K562 (cell line): ENCODE measurements around the gene DHRS12. TPM values are rescaled to one million over a fixed set of nuclear protein-coding genes. Genes with fewer than 3 reads are reported as not detected.

Experiments used
- BCL6 ChIP-seq: fragments of 250-450 bp; sonication (Bioruptor Pico); IDR thresholded peaks from 2 replicates; pipeline ENCODE4 v1.4.0; 2020
- BHLHE40 ChIP-seq: IDR thresholded peaks from 2 replicates; pipeline ENCODE4 v1.6.1; 2011; ENCODE audit warnings: low read length, improper control_type of control experiment
- CGGBP1 ChIP-seq: fragments of 250-450 bp; sonication (Bioruptor Pico); IDR thresholded peaks from 2 replicates; pipeline ENCODE4 v1.9.0; 2021; ENCODE audit warnings: mild to moderate bottlenecking
- CXXC5 ChIP-seq: fragments of 250-450 bp; sonication (Bioruptor Pico); IDR thresholded peaks from 2 replicates; pipeline ENCODE4 v1.8.0; 2022; ENCODE audit warnings: inconsistent platforms, mild to moderate bottlenecking, moderate library complexity
- EHMT2 ChIP-seq: fragments of 450-650 bp; IDR thresholded peaks from 2 replicates; pipeline ENCODE4 v1.6.1; 2018; ENCODE audit warnings: antibody characterized with exemption
- ESRRA ChIP-seq: fragments of 450-650 bp; IDR thresholded peaks from 2 replicates; pipeline ENCODE4 v1.6.1; 2014; ENCODE audit warnings: low read depth, mild to moderate bottlenecking, moderate library complexity, borderline replicate concordance
- FIP1L1 ChIP-seq: fragments of 200-400 bp; formaldehyde crosslinking; IDR thresholded peaks from 2 replicates; pipeline ENCODE4 v1.6.1; 2018; ENCODE audit warnings: mild to moderate bottlenecking, low read depth, low read length; ENCODE audit not compliant: poor library complexity, severe bottlenecking
- HDAC1 ChIP-seq, 2 experiments: fragments of 450-650 bp; IDR thresholded peaks; 2 replicates each; pipeline ENCODE4 v1.6.1; 2016 to 2017; ENCODE audit warnings: inconsistent platforms in 1 of 2, mild to moderate bottlenecking in 1 of 2, moderate library complexity in 1 of 2
- HDAC2 ChIP-seq: fragments of 450-650 bp; IDR thresholded peaks from 2 replicates; pipeline ENCODE4 v1.6.1; 2016; ENCODE audit warnings: mild to moderate bottlenecking
- NR3C1 ChIP-seq: sonication (generic); formaldehyde crosslinking; IDR thresholded peaks from 2 replicates; pipeline ENCODE4 v1.8.1; 2022; ENCODE audit warnings: missing genetic modification reagents
- TCFL5 ChIP-seq: fragments of 250-450 bp; sonication (Bioruptor Pico); conservative IDR thresholded peaks from 2 replicates; pipeline ENCODE4 v1.6.1; 2021; ENCODE audit warnings: mild to moderate bottlenecking, moderate library complexity, matching md5 sums
- TFAP4 ChIP-seq: sonication (generic); formaldehyde crosslinking; IDR thresholded peaks from 2 replicates; pipeline ENCODE4 v1.8.0; 2022; ENCODE audit warnings: missing genetic modification reagents, mild to moderate bottlenecking, moderate library complexity, borderline replicate concordance
- ZBTB17 ChIP-seq: fragments of 450-650 bp; formaldehyde crosslinking; IDR thresholded peaks from 2 replicates; pipeline ENCODE4 v1.4.0; 2020; ENCODE audit warnings: mild to moderate bottlenecking
- ZBTB7A ChIP-seq: IDR thresholded peaks from 2 replicates; pipeline ENCODE4 v1.6.1; 2011; ENCODE audit warnings: low read depth, mild to moderate bottlenecking, low read length, moderate library complexity, borderline replicate concordance; ENCODE audit not compliant: control insufficient read depth
- ZBTB9 ChIP-seq: fragments of 450-650 bp; formaldehyde crosslinking; IDR thresholded peaks from 2 replicates; pipeline ENCODE4 v1.4.0; 2020; ENCODE audit warnings: mild to moderate bottlenecking, moderate library complexity
- ZNF134 ChIP-seq: fragments of 250-450 bp; sonication (Bioruptor Pico); conservative IDR thresholded peaks from 2 replicates; pipeline ENCODE4 v1.4.0; 2020
- ZNF431 ChIP-seq: sonication (generic); formaldehyde crosslinking; IDR thresholded peaks from 2 replicates; pipeline ENCODE4 v1.8.0; 2022; ENCODE audit warnings: mild to moderate bottlenecking, missing genetic modification reagents
- ZNF586 ChIP-seq: fragments of 450-650 bp; formaldehyde crosslinking; conservative IDR thresholded peaks from 2 replicates; pipeline ENCODE4 v1.4.0; 2020; ENCODE audit warnings: mild to moderate bottlenecking, moderate library complexity
- ZNF609 ChIP-seq: sonication (generic); formaldehyde crosslinking; IDR thresholded peaks from 2 replicates; pipeline ENCODE4 v1.8.1; 2023; ENCODE audit warnings: missing genetic modification reagents, mild to moderate bottlenecking, borderline replicate concordance
- ZNF707 ChIP-seq: fragments of 250-450 bp; sonication (Bioruptor Pico); conservative IDR thresholded peaks from 2 replicates; pipeline ENCODE4 v1.8.0; 2022; ENCODE audit warnings: inconsistent platforms, mild to moderate bottlenecking, moderate library complexity
- polyA plus RNA-seq, 8 experiments: library from polyadenylated mRNA; depleted of rRNA in 4 of 8; stranded (reverse) in 5 of 8; unstranded in 3 of 8; fragments of >200 nt; fragmentation: Nextera tagmentation in 2 of 8; fragmentation: Illumina TruSeq in 1 of 8; extraction: Ambion mirVana in 2 of 8; extraction: Trizol in 1 of 8; gene quantifications; 2 replicates each; pipeline versions ENCODE4 v1.2.1 to v1.2.3, GENCODE V29; 2011 to 2014; ENCODE audit warnings: inconsistent platforms in 1 of 8, missing spikeins in 1 of 8
- total RNA-seq, 7 experiments: library from RNA; depleted of rRNA in 6 of 7; stranded (reverse); fragments of >200 nt in 6 of 7; fragmentation: Illumina TruSeq in 2 of 7; extraction: Trizol in 2 of 7; gene quantifications; 2 replicates each; pipeline versions ENCODE4 v1.2.1 to v1.2.3, GENCODE V29; 2011 to 2021; ENCODE audit warnings: low replicate concordance in 1 of 7

Gene DHRS12
- total and polyA plus RNA-seq, 9 of the 15 experiments (the other 6 are each of a cell fraction or from before 2014, with no cell fraction given) = 0.62 to 2.7 (median 0.98) TPM

- TF ChIP-seq CGGBP1 (CRISPR knock-in tag) (no peak), TCFL5 (CRISPR knock-in tag) (no peak), ZNF586 (no peak), ESRRA (peak; percentile 43; the same call in 1 of the 2 replicates), ZNF707 (CRISPR knock-in tag) (no peak), TFAP4 (CRISPR knock-in tag) (peak; percentile 73; the same call in 1 of the 2 replicates), BCL6 (CRISPR knock-in tag) (no peak), ZBTB17 (CRISPR knock-in tag) (no peak), ZBTB9 (CRISPR knock-in tag) (peak; percentile 63; the same call in 1 of the 2 replicates), ZBTB7A (peak; percentile 81; the same call in 1 of the 2 replicates), HDAC2 (0 out of 2 replicates have a peak, but pooled peaks have one; percentile 15), ZNF134 (CRISPR knock-in tag) (no peak), CXXC5 (peak; percentile 83), ZNF609 (CRISPR knock-in tag) (no peak), HDAC1 (IDR thresholded peaks at IDR 0.05) (no peak), ZNF431 (CRISPR knock-in tag) (peak; percentile 39; the same call in 1 of the 2 replicates), FIP1L1 (peak; percentile 70), EHMT2 (no peak), BHLHE40 (peak; percentile 81), NR3C1 (no peak)
These were observed at the start of gene DHRS12 (continued) for GRCh38 chr13:51803422-51804294.
